HG02642 (cell line): ENCODE measurements around the gene SRF.
A peak's percentile ranks its signal among the peaks of the same experiment; 100 is the strongest.

Experiments
- ATAC-seq: cut with Tn5 transposase; IDR thresholded peaks from one replicate; pipeline ENCODE4 v1.9.1; 2021; ENCODE audit warnings: mild to moderate bottlenecking; ENCODE audit not compliant: unreplicated experiment, poor library complexity

SRF gene

DNA sequence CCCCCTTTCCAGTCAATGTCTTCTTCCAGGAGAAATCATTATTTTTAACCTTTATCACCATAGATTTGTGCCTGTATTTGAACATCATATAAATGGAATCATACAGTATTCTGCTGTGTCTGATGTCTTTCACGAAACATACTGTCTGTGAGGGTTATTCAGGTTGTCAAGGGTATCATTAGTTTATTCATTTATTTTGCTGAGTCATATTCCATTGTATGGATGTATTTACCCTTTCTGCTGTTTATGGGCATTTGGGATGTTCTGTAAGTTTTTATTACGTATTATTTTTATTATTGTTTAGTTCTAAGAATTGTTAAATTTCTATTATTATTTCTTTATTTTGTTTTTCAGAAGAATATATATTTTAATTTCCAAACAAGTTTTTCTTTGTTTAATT, 36.2 kb downstream of the SRF start:
- ATAC-seq = no peak

DNA sequence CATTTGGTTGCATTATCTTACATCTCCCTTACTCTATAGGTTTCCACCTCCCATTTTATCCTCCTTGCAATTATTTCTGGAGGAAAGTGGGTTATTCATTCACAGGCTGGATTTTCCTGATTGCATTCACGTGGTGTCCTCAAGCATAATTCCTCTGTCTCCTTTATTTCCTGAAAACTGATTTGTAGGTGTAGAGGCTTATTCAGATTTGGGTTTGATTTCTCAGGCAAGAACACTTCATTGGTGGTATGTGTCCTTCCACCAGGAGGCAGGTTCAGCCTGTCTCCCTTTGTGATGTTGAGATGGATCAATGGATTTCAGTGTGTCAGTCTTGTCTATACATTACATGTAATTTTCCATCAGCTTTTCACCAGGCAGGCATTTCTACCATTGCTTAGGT, 40.9 kb downstream of the SRF start:
- ATAC-seq = no peak

DNA sequence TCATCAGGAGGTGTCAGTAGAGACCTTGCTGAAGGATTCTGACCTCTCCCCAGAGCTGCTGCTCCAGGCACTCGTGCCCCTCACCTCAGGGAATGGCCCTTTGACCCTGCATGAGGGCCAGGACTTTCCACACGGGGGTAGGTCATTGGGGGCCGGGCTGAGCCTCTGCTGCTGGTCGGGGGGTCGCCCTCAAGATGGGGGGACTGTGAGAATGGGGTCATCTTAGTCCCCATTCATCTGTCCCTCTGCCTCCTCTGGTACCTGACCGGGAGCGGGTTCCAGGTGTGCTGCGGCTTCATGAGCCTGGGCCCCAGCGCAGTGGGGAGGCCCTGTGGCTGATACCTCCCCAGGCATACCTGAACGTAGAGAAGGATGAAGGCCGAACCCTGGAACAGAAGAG, 42.4 kb downstream of the SRF start:
- no peak for ATAC-seq

DNA sequence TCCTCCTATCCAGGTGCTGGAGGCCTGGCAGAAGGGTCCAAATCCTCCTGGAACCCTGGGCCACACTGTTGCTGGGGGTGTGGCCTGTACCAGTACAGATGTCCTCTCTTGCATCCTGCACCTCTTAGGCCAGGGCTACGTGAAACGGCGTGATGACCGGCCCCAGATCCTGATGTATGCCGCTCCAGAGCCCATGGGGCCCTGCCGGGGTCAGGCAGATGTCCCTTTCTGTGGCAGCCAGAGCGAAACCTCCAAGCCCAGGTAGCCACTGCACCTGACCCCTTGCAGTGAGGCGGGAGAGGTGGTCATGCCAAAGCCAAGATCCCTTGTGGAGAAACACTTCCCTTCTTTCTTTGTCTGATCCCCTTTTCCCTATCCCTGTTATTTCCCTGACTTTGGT, 44.0 kb downstream of the SRF start:
- no peak for ATAC-seq

DNA sequence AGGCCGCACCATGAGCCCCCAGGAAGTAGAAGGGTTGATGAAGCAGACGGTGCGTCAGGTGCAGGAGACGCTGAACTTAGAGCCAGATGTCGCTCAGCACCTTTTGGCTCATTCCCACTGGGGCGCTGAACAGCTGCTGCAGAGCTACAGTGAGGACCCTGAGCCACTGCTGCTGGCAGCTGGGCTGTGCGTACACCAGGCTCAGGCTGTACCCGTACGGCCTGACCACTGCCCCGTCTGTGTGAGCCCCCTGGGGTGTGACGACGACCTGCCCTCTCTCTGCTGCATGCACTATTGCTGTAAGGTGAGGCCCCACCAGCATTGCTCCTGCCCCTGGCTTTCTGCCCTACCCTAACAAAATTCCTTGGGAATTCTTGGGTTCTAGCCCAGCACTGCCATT, 45.1 kb downstream of the SRF start:
- no peak for ATAC-seq

DNA sequence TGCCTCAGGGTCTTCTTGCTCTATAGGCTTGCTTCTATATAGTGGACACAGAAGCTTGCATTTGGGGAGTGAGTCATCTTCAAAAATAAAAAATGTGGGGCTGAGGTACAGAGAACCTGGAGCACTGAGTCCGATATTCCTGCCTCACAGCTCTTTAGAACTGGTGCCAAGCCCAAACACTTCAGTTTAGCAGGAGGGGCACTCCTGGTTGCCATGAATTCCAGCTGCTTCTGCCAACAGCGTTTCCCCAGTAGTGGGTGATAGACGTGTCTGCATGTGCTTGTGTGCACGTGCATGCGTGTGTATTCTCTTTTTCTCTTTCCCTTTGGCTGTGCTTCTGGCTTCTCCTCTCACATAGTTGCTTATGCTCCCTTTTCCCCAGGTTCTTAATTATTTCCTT, 46.3 kb downstream of the SRF start:
- no peak for ATAC-seq

DNA sequence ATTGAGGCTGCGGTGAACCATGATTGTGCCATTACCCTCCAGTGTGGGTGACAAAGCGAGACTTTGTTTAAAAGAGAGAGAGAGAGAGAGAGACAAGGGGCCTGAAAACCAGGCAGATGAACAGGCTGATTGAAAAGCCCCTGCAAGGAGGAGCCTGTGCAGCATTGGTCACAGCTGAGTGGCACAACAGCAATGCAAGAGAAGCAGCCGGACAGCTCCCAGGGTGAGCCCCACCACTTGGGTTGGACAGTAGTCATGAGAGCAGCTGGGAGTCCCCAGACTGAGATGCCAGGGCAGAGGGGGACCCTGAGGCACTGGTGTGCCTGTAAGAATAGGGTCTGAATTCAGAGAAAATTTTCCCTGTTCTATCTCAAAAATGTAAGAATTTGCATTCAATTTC, 48.0 kb downstream of the SRF start:
- no peak for ATAC-seq

DNA sequence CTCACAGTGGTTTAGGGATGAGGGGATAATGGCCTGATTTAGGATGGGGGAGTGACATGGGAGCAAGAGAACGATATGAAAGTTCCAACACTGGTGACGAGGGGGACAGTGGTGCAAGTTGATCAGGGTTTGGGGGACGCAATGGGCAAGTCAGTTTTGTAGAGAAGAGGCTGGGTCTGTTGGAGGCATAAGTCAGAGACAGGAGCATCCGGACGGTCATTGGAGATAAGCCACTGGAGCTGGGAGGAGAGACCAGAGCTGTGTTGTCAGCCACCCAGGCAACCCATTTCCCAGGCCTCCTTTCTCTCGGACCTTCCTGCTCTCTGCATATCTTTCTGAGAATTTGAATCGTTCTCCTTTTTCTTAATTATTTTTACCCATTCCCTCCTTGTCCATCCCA, 48.7 kb downstream of the SRF start:
- ATAC-seq = no peak

DNA sequence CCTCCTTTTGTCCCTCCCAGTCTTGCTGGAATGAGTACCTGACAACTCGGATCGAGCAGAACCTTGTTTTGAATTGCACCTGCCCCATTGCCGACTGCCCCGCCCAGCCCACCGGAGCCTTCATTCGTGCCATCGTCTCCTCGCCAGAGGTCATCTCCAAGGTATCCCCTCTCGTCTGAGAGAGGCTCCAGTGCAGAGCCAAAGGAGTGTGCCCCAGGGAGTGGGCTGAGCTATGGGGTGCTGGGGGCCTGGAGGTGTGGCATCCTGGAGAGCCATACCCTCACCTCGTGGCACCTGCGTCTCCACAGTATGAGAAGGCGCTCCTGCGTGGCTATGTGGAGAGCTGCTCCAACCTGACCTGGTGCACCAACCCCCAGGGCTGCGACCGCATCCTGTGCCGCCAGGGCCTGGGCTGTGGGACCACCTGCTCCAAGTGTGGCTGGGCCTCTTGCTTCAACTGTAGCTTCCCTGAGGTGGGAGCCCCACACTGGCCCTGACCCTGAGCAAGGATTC, 49.4 kb downstream of the SRF start:
- no peak for ATAC-seq

DNA sequence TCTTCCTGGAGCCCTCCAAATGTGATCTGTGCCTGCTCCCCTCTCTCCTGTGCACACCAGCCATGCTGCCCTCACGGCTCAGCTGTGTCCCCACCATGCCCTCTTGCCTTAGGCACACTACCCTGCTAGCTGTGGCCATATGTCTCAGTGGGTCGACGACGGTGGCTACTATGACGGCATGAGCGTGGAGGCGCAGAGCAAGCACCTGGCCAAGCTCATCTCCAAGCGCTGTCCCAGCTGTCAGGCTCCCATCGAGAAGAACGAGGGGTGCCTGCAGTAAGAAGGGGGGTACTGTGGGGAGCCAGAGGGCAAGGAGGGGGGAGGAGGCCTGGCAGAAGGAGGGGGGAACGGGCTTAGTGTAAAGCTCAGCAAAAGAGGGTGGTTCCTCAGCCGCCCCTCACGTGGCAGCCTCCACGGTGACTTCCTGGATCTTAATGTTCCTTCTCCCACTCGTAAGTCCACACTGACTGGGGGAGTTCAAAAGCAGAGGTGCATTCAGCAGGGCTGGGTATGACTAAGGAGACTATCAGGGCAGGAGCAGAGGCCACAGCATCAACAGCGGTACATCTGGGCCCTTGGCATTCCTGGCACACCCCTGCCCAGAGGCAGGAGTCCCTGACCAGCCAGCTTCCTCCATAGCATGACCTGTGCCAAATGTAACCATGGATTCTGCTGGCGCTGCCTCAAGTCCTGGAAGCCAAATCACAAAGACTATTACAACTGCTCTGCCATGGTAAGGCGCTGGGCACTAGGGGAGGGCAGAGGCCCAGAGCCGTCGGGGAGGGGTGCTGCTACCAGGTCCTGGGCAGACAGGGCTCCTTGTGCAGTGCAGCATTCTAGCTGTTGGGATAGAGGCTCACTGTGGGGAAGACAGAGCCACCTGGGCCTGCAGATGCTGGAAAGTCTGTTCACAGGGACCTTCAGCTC, 50.2 kb downstream of the SRF start:
- ATAC-seq = no peak

DNA sequence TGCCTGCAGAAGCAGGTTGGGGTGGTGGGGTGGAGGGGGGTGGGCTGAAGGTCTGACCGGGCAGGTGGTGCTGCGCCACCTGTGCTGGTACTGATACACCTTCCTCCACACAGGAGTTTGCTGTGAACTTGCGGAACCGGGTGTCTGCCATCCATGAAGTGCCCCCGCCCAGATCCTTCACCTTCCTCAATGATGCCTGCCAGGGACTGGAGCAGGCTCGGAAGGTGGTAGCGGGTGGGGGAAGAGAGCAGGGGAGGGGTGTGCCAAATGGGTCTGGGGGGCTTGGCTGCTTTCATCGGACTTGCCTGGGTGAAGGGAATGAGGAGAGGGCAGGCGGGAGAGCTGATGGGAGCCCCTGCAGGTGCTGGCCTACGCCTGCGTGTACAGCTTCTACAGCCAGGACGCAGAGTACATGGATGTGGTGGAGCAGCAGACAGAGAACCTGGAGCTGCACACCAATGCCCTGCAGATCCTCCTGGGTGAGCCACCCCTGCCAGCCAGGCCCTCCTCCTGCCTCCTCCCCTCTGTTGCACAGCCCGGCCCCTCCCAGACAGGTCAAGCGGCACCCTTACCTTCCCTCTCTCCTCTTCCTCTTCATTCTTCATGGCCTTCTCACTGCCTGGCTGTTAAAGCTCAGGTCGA, 51.5 kb downstream of the SRF start:
- no peak for ATAC-seq

DNA sequence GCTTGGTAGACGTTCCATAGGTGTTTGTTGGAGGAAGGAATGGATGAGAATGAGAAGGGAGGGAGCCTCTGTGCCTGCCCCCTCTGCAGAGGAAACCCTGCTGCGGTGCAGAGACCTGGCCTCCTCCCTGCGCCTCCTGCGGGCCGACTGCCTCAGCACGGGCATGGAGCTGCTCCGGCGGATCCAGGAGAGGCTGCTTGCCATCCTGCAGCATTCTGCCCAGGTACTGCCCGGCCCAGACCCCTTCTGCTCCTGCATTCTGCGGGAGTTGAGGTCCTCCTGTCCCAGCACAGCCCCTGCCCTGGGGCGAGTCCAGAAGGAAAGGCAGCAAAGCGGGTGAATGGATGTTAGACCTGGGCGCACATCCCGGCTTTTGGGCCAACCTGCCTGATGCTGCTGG, 52.1 kb downstream of the SRF start:
- no peak for ATAC-seq

DNA sequence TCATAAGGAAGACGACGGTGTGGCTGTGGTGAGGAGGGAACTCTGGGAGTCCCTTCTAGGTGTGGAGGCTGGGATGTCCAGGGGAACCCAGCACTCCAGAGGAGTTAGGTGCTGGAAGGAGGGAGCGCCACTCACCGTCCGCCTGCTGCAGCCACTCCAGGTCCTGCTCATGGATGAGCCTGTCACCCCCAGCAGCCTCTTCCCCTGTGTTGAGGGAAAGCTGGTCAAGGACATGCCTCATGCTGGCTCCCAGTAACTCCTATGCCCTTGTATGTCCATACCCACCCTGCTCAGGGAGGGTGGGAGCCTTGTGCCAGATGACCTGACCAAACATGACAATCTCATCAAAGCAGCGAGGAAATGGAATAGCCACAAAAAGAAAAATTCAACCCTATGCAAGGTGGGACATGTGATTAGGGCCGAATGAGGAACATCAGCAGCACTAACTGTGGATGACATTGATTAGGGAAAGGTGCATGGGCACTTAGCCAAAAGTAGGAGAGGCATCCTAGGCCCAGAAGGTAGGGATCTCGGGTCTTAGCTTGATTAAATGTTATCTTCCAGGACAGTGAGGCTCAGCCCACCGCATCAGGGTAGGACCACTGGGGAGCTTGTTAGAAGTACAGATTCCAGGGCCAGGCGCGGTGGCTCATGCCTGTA, 55.3 kb downstream of the SRF start:
- ATAC-seq = no peak

DNA sequence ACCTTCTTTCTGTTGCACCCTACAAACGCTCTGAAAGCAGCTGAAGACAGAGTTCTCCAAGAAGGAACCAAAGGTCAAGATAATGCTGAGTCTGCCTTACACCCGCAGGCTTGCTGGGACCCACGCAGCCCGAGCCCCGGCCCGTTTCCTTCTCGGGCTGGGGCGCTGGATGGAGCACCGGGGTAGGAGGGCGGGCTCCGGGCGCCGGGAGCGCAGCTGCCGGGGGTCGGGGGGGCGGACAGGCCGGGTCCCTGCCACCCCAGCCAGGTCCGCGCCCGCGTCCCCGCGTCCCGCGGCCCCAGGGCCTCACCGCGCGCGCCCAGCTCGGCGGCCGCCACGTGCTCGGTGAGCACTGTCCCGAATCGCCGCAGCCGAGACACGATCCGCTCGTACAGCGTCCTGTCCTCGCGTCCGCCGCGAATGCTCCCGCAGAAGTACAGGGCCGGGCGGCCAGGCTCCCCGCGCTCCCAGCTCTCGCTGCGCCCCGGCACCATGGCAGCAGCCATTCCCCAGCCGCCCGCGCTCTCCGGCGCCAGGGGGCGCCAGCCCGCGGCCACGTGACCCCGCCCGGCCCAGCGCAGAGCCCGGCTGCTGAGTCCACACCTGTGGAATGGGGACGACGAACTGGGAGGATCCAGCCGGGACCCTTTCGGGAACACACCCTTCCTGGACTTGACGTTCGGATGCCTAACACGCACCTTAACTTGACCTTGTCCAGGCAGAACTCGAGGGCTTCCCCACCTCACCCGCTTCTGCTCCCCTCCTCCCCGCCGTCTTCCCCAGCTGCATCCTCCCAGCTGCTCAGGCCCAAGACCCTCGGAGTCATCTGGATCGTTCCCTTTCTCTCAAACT, 58.1 kb downstream of the SRF start, which contains the start of gene DNPH1:
Gene DNPH1 (minus strand): TSS at position 531 of the 852 bp plus-strand sequence. CDS start 25 bp downstream, at position 506.
- ATAC-seq = peak; percentile 83

DNA sequence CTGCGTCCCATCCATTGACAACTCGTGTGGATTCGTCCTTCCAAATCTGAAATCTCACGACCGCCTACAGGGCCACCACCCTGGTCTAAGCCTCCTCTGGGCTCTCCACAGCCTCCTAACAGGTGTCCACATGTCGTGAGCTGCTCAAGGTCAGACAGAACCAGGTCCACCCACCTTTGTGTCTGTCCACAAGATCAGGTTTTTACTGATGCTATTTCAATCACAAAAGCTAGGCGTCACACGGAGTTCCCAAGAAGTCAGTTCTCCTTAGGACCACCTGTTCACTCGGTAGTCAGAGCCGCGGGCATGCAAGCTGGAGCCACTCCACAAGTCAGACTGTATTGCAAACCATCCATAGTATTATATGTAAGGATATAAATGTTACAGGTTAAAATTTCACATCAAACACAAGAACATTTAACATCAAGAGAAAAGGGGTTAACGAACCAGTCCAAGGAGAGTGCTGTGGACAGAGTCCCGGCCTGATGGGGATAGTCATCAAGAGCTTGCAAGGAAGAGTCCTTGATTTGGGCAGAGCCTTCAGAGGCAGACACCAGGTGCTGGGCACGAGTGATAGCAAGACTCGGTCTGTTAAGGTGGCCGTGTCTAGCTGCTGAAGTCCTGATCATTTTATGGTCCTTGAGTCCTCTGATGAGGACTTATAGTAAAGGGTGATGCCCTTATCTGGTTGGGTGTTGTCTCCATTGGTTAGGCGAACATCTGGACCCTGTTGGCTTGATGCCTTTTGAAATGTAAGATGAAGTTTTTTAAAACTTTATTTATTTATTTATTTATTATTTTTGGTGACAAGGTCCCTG, 58.9 kb downstream of the SRF start:
- ATAC-seq = no peak

DNA sequence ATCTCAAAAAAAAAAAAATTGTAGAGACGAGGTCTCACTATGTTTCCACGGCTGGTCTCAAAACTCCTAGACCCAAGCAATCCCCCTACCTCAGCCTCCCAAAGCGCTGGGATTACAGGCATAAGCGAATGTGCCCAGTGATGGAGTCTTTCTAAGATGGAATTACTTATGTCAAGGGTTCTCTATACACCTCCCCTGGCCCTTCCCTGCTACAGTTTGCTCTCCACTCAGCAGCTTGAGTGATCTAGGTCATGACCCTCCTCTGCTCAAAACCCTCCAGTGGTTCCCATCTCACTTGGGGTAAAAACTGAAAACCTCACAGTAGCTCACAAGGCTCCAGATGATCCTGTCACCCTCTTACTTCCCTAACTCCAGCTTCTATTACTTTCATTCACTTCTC, 60.0 kb downstream of the SRF start:
- no peak for ATAC-seq
